ENCODE results near the gene BCR. TPM values are rescaled to one million over a fixed set of nuclear protein-coding genes. Genes with fewer than 3 reads are reported as not detected.

BCR gene
- total RNA-seq, 1 donor from 2014 or later = 268 TPM

GRCh38 chr22:23255506-23256170 lies 75.3 kb downstream of the BCR start:
- Mint-ChIP-seq H3K9me3 (ENCODE audit: unreplicated experiment) (peaks cover 32% of the 10 kb centered on the region), H3K4me1 (ENCODE audit: low read depth, unreplicated experiment) (peaks cover 35% of the 10 kb centered on the region), H3K36me3 (ENCODE audit: unreplicated experiment) (no peaks in the 10 kb centered on the region), H3K4me3 (ENCODE audit: unreplicated experiment) (no peak overlapping the region), H3K27ac (ENCODE audit: unreplicated experiment) (no peak overlapping the region), H3K27me3 (ENCODE audit: unreplicated experiment) (peaks cover 14% of the 10 kb centered on the region)
- TF ChIP-seq CTCF (IDR thresholded peaks at IDR 0.05; ENCODE audit: partially characterized antibody, unreplicated experiment) = no peak
- DNase-seq = no peak

GRCh38 chr22:23256171-23256932 lies 76.0 kb downstream of the BCR start:
- no peak overlapping the region for H3K4me3 Mint-ChIP-seq (ENCODE audit: unreplicated experiment)
- peaks cover 34% of the 10 kb centered on the region for H3K9me3 Mint-ChIP-seq (ENCODE audit: unreplicated experiment)
- DNase-seq = no peak
- H3K27ac Mint-ChIP-seq (ENCODE audit: unreplicated experiment) = no peak overlapping the region
- TF ChIP-seq CTCF (IDR thresholded peaks at IDR 0.05; ENCODE audit: partially characterized antibody, unreplicated experiment) = no peak
- H3K4me1 Mint-ChIP-seq (ENCODE audit: low read depth, unreplicated experiment) = peaks cover 35% of the 10 kb centered on the region
- peaks cover 17% of the 10 kb centered on the region for H3K27me3 Mint-ChIP-seq (ENCODE audit: unreplicated experiment)
- no peaks in the 10 kb centered on the region for H3K36me3 Mint-ChIP-seq (ENCODE audit: unreplicated experiment)

- DNase-seq = no peak
- H3K4me3 Mint-ChIP-seq (ENCODE audit: unreplicated experiment) = no peak overlapping the region
Measured at GRCh38 chr22:23256986-23257888, 76.9 kb downstream of the BCR start.

More at GRCh38 chr22:23256986-23257888, 76.9 kb downstream of the BCR start:
- Mint-ChIP-seq H3K36me3 (ENCODE audit: unreplicated experiment) (no peaks in the 10 kb centered on the region), H3K9me3 (ENCODE audit: unreplicated experiment) (peaks cover 34% of the 10 kb centered on the region), H3K27ac (ENCODE audit: unreplicated experiment) (peak overlapping the region; percentile 28), H3K4me1 (ENCODE audit: low read depth, unreplicated experiment) (peaks cover 37% of the 10 kb centered on the region), H3K27me3 (ENCODE audit: unreplicated experiment) (peaks cover 18% of the 10 kb centered on the region)
- no peak for TF ChIP-seq CTCF (IDR thresholded peaks at IDR 0.05; ENCODE audit: partially characterized antibody, unreplicated experiment)

Data from glutamatergic neuron (in vitro differentiated cells).